Measurements from ENCODE around the gene C11orf71.

The C11orf71 gene

GRCh38 chr11:114386131-114386530 lies 14.2 kb downstream of the C11orf71 start:
- Mint-ChIP-seq H3K27ac (no peak overlapping the region), H3K4me1 (no peaks in the 10 kb centered on the region), H3K4me3 (no peak overlapping the region), H3K36me3 (ENCODE audit: low read depth) (peaks cover 5% of the 10 kb centered on the region), H3K9me3 (peaks cover 14% of the 10 kb centered on the region), H3K27me3 (ENCODE audit: low read depth, poor library complexity) (peaks cover 3% of the 10 kb centered on the region)
- TF ChIP-seq, protein P1, sequence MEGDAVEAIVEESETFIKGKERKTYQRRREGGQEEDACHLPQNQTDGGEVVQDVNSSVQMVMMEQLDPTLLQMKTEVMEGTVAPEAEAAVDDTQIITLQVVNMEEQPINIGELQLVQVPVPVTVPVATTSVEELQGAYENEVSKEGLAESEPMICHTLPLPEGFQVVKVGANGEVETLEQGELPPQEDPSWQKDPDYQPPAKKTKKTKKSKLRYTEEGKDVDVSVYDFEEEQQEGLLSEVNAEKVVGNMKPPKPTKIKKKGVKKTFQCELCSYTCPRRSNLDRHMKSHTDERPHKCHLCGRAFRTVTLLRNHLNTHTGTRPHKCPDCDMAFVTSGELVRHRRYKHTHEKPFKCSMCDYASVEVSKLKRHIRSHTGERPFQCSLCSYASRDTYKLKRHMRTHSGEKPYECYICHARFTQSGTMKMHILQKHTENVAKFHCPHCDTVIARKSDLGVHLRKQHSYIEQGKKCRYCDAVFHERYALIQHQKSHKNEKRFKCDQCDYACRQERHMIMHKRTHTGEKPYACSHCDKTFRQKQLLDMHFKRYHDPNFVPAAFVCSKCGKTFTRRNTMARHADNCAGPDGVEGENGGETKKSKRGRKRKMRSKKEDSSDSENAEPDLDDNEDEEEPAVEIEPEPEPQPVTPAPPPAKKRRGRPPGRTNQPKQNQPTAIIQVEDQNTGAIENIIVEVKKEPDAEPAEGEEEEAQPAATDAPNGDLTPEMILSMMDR (IDR thresholded peaks at IDR 0.05) = no peak
- no peak for DNase-seq

DNA sequence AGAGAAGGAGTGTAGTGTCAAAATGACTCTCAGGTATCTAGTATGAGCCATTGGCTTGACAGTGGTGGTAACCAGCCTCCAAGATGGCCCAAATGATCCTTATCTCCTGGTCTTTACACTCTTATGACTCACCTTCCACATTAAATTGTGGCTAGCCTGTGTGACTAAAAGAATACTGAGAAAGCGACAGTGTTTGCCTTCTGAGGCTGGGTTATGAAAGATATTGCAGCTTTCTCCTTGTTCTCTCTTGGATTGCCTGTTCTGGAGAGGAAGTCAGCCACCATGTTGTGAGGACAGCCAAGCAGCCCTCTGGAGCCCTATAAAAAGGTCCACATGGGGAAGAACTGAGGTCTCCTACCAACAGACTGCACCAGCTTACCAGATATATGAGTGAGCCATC lies 15.8 kb downstream of the C11orf71 start:
- TF ChIP-seq, protein P1 (IDR thresholded peaks at IDR 0.05) = no peak
- peaks cover 3% of the 10 kb centered on the region for H3K27me3 Mint-ChIP-seq (ENCODE audit: low read depth, poor library complexity)
- H3K36me3 Mint-ChIP-seq (ENCODE audit: low read depth) = peaks cover 5% of the 10 kb centered on the region
- no peak overlapping the region for H3K4me3 Mint-ChIP-seq
- DNase-seq = no peak
- H3K9me3 Mint-ChIP-seq = peaks cover 14% of the 10 kb centered on the region
- no peaks in the 10 kb centered on the region for H3K4me1 Mint-ChIP-seq
- no peak overlapping the region for H3K27ac Mint-ChIP-seq

DNA sequence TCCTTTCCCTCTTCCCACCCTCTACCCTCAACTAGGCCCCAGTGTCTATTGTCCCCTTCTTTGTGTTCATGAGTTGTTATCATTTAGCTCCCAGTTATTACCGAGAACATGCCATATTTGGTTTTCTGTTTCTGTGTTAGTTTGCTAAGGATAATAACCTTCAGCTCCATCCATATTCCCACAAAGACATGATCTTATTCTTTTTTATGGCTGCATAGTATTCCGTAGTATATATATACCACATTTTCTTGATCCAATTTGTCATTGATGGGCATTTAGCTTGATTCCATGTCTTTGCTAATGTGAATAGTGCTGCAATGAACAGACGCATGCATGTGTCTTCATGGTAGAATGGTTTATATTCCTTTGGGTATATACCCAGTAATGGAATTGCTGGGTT lies 17.8 kb downstream of the C11orf71 start:
- Mint-ChIP-seq H3K4me3 (no peak overlapping the region), H3K9me3 (peaks cover 14% of the 10 kb centered on the region), H3K27ac (no peak overlapping the region), H3K27me3 (ENCODE audit: low read depth, poor library complexity) (peaks cover 6% of the 10 kb centered on the region), H3K36me3 (ENCODE audit: low read depth) (peaks cover 5% of the 10 kb centered on the region), H3K4me1 (no peaks in the 10 kb centered on the region)
- TF ChIP-seq, protein P1 (IDR thresholded peaks at IDR 0.05) = no peak
- no peak for DNase-seq

- Mint-ChIP-seq H3K4me3 (no peak overlapping the region), H3K9me3 (peaks cover 14% of the 10 kb centered on the region), H3K4me1 (no peaks in the 10 kb centered on the region), H3K36me3 (ENCODE audit: low read depth) (peaks cover 5% of the 10 kb centered on the region), H3K27ac (no peak overlapping the region), H3K27me3 (ENCODE audit: low read depth, poor library complexity) (peaks cover 3% of the 10 kb centered on the region)
- TF ChIP-seq, protein P1 (IDR thresholded peaks at IDR 0.05) = no peak
- no peak for DNase-seq
Measured at GRCh38 chr11:114379394-114380069, 20.8 kb downstream of the C11orf71 start.

GRCh38 chr11:114377612-114378267 lies 22.6 kb downstream of the C11orf71 start:
- Mint-ChIP-seq H3K27me3 (ENCODE audit: low read depth, poor library complexity) (peaks cover 8% of the 10 kb centered on the region), H3K9me3 (peaks cover 4% of the 10 kb centered on the region), H3K27ac (no peak overlapping the region), H3K36me3 (ENCODE audit: low read depth) (no peaks in the 10 kb centered on the region), H3K4me1 (no peaks in the 10 kb centered on the region), H3K4me3 (no peak overlapping the region)
- DNase-seq = no peak
- TF ChIP-seq, protein P1 (IDR thresholded peaks at IDR 0.05) = no peak

DNA sequence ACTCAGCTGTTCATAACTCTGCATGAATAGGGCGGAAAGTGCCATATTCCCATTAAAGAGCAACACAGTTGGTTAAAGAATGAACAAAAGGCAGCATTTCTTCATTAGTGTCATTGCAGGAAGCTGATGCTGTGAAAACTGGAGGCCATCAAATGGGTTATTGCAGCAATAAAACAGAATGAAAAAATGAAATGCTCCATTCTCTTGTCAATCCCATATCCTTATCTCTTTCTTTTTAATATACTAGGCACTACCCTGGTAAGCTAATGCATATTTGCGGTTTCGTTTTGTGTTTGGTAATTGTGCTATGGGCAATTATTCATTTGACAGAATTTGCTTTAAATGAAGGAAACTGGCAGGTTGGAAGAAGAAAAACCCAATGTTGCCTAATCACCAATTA lies 25.3 kb downstream of the C11orf71 start:
- H3K4me1 Mint-ChIP-seq = no peaks in the 10 kb centered on the region
- no peak overlapping the region for H3K4me3 Mint-ChIP-seq
- no peaks in the 10 kb centered on the region for H3K9me3 Mint-ChIP-seq
- TF ChIP-seq, protein P1 (IDR thresholded peaks at IDR 0.05) = no peak
- H3K27me3 Mint-ChIP-seq (ENCODE audit: low read depth, poor library complexity) = peaks cover 8% of the 10 kb centered on the region
- no peak for DNase-seq
- no peak overlapping the region for H3K27ac Mint-ChIP-seq
- H3K36me3 Mint-ChIP-seq (ENCODE audit: low read depth) = no peaks in the 10 kb centered on the region
